Measurements from ENCODE around the gene ALG11. TPM values are rescaled to one million over a fixed set of nuclear protein-coding genes. Genes with fewer than 3 reads are reported as not detected.

The ALG11 gene
- total RNA-seq, 4 donors from 2014 or later, result 7.4 to 23.7 (median 13.2) TPM

DNA sequence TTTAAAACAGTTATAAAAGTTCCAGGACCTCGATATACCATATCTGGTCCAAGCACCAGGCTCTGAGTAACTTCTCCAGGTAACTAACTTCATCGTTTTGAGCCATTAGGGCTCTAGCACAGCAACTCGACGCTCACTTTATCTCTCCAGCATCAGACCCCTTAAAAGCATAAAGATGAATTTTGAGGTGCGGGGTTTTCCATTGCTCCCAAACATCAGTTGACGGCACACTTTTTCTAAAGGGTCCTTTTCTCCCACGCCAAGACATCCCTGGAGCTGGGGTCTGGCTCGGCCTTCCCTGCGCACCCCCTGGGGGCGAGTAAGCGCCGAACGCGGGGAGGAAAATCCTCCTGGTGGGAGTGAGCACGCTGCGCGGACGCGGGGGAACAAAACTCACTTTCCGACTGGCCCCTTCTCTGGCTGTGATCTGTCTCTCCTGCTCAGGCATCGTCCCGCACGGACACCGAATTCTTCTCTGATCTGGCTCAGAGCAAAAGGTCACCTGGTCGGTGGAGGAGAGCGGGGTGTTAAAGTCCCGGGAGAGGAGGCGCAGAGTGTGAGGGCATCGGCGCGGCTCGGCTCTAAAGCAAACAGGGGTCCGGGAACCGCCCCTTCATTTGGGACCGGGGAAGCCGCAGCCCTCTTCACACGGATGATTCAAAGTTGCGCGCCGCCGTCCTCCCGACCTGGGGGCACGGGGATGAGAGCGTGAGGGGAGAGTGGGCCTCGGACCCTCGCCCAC is 1.1 kb upstream of the ALG11 start, which contains the start of gene ATP7B:
Gene ATP7B (minus strand): TSS at position 561 of the 742 bp plus-strand sequence. CDS start 113 bp downstream, at position 448.
- Histone ChIP-seq H3K36me3 (peaks cover under 1% of the 10 kb centered on the region), H3K9me3 (no peaks in the 10 kb centered on the region), H3K4me1 (peaks cover 28% of the 10 kb centered on the region), H3K4me3 (peak within 1 kb of the TSS; percentile 96), H3K27ac (peak within 1 kb of the TSS; percentile 51), H3K27me3 (no peaks in the 10 kb centered on the region)
- TF ChIP-seq EP300 (IDR thresholded peaks at IDR 0.05) (no peak), POLR2A (IDR thresholded peaks at IDR 0.05) (no peak), POLR2AphosphoS5 (IDR thresholded peaks at IDR 0.05) (no peak)
- TF ChIP-seq, protein P1, sequence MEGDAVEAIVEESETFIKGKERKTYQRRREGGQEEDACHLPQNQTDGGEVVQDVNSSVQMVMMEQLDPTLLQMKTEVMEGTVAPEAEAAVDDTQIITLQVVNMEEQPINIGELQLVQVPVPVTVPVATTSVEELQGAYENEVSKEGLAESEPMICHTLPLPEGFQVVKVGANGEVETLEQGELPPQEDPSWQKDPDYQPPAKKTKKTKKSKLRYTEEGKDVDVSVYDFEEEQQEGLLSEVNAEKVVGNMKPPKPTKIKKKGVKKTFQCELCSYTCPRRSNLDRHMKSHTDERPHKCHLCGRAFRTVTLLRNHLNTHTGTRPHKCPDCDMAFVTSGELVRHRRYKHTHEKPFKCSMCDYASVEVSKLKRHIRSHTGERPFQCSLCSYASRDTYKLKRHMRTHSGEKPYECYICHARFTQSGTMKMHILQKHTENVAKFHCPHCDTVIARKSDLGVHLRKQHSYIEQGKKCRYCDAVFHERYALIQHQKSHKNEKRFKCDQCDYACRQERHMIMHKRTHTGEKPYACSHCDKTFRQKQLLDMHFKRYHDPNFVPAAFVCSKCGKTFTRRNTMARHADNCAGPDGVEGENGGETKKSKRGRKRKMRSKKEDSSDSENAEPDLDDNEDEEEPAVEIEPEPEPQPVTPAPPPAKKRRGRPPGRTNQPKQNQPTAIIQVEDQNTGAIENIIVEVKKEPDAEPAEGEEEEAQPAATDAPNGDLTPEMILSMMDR (IDR thresholded peaks at IDR 0.05), result no peak
- peak in 1 of 2 donors; percentile 68 for DNase-seq (ENCODE audit: low spot score in 2 of 2)
- 8% methylated on average over 24 of the region's 46 CpGs for WGBS

DNA sequence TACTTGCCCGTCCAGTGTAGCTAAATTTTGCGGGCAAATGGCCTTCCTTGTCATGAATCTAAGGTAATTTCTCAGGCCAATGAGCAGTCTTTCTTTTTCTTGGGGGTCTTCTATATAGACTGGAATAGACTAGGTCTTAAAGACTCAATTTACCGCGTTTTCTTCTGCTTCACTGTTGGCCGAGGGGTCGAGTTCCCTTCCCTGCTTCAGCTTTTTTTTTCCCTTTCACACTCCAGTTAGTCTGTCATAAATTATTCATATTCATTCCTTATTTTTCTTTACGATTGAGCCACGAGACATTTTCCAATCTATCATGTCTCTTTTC is 276 bp downstream of the ALG11 start:
- TF ChIP-seq EP300 (IDR thresholded peaks at IDR 0.05), result no peak
- TF ChIP-seq, protein P1 (IDR thresholded peaks at IDR 0.05), result no peak
- TF ChIP-seq POLR2AphosphoS5 (IDR thresholded peaks at IDR 0.05), result no peak
- no peaks in the 10 kb centered on the region for H3K9me3 ChIP-seq
- no peak for DNase-seq (ENCODE audit: low spot score in 2 of 2)
- peak overlapping the region; percentile 51 for H3K27ac ChIP-seq
- peaks cover 28% of the 10 kb centered on the region for H3K4me1 ChIP-seq
- H3K4me3 ChIP-seq, result peak overlapping the region; percentile 96
- H3K36me3 ChIP-seq, result peaks cover 11% of the 10 kb centered on the region
- no peaks in the 10 kb centered on the region for H3K27me3 ChIP-seq
- under 1% methylated on average over 8 of the region's 8 CpGs for WGBS

DNA sequence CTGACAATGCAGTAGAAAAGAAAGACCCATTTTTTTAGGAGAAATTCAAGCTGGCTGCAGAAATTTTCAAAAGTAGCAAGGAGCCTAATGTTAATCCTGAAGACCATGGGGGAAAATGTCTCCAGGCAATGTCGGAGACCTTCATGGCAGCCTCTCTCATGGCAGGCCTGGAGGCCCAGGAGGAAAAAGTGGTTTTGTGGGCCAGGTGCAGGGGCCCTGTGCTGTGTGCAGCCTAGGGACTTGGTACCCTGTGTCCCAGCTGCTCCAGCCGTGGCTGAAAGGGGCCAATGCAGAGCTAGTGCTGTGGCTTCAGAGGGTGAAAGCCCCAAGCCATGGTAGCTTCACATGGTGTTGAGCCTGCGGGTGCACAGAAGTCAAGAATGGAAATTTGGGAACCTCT is 4.1 kb downstream of the ALG11 start:
- H3K27me3 ChIP-seq, result no peaks in the 10 kb centered on the region
- TF ChIP-seq, protein P1 (IDR thresholded peaks at IDR 0.05), result no peak
- TF ChIP-seq POLR2A (IDR thresholded peaks at IDR 0.05) (no peak), EP300 (IDR thresholded peaks at IDR 0.05) (no peak), POLR2AphosphoS5 (IDR thresholded peaks at IDR 0.05) (no peak)
- no peak for DNase-seq (ENCODE audit: low spot score in 2 of 2)

DNA sequence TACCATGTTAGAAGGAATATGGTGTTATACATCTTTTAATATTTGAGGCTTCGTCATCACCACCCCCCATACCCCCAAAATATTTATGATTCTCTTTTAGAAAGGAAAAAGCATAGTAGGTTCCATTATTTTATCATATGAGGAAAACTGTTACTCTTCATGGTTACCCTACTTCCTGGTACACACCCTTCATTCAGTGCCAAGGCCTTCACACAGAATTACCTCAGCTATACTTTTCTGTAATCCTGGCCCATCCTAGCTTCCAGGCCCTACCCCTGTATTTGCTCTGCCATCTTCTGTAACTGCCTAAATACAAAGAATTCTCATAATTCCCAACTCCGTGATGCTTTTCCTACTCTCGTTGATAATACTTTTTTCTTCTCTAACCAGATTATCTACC is 8.0 kb downstream of the ALG11 start:
- Histone ChIP-seq H3K4me1 (no peaks in the 10 kb centered on the region), H3K27ac (no peak overlapping the region), H3K27me3 (no peaks in the 10 kb centered on the region), H3K4me3 (no peak overlapping the region), H3K9me3 (no peaks in the 10 kb centered on the region), H3K36me3 (peaks cover 82% of the 10 kb centered on the region)
- no peak for DNase-seq (ENCODE audit: low spot score in 2 of 2)
- 97% methylated on average over 3 of the region's 3 CpGs for WGBS
- TF ChIP-seq EP300 (IDR thresholded peaks at IDR 0.05), result no peak
- TF ChIP-seq, protein P1 (IDR thresholded peaks at IDR 0.05), result no peak
- no peak for TF ChIP-seq POLR2AphosphoS5 (IDR thresholded peaks at IDR 0.05)
- TF ChIP-seq POLR2A (IDR thresholded peaks at IDR 0.05), result no peak

More for the DNA sequence above, 4.1 kb downstream of the ALG11 start:
- Histone ChIP-seq H3K4me1 (peaks cover 19% of the 10 kb centered on the region), H3K4me3 (no peak overlapping the region), H3K36me3 (peaks cover 43% of the 10 kb centered on the region), H3K27ac (no peak overlapping the region), H3K9me3 (no peaks in the 10 kb centered on the region)
- WGBS, result 86% methylated on average over 3 of the region's 3 CpGs

DNA sequence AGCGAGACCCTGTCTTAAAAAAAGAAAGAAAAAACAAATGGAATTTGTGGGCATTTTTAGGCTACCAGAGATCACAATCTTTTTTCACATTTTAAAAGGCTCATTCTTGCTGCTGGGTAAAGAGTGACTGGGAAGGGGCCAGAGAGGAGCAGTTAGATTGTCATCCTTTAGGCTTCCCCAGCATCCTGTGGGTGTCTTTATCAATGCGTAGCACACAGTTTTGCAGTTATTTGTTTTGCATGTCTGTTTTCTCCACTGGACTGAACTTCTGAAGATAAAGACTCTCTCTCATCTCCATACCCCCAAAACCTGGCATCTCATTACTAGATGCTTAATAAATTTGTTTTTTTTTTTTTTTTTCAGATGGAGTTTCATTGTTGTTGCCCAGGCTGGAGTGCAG is 10.2 kb downstream of the ALG11 start:
- Histone ChIP-seq H3K36me3 (peaks cover 91% of the 10 kb centered on the region), H3K27ac (no peak overlapping the region), H3K9me3 (peaks cover 4% of the 10 kb centered on the region), H3K4me1 (no peaks in the 10 kb centered on the region), H3K4me3 (no peak overlapping the region), H3K27me3 (no peaks in the 10 kb centered on the region)
- no peak for DNase-seq (ENCODE audit: low spot score in 2 of 2)
- no peak for TF ChIP-seq POLR2AphosphoS5 (IDR thresholded peaks at IDR 0.05)
- 100% methylated on average over 2 of the region's 2 CpGs for WGBS

Measured in suprapubic skin (tissue), 4 donors.